H1 (cell line): ENCODE results near the gene SRI. TPM values are rescaled to one million over a fixed set of nuclear protein-coding genes. Genes with fewer than 3 reads are reported as not detected.

Experiments
- CEBPB ChIP-seq: IDR thresholded peaks from 2 replicates; pipeline ENCODE4 v1.6.1; 2012; ENCODE audit warnings: low read depth, low read length
- CREB1 ChIP-seq: IDR thresholded peaks from 2 replicates; pipeline ENCODE4 v1.6.1; 2012; ENCODE audit warnings: inconsistent platforms
- GABPA ChIP-seq: IDR thresholded peaks from 2 replicates; pipeline ENCODE4 v1.6.1; 2011; ENCODE audit warnings: mild to moderate bottlenecking, low read length, moderate library complexity, borderline replicate concordance; ENCODE audit not compliant: insufficient read depth
- GTF2F1 ChIP-seq: IDR thresholded peaks from 2 replicates; pipeline ENCODE4 v1.6.1; 2012; ENCODE audit warnings: low read depth, low read length, improper control_type of control experiment, borderline replicate concordance
- HDAC2 ChIP-seq, 2 experiments: fragments of 300-600 bp in 1 of 2; sonication (generic) in 1 of 2; IDR thresholded peaks; 2 replicates each; pipeline ENCODE4 v1.6.1; 2011 to 2012; ENCODE audit warnings: low read depth in 2 of 2, low read length in 2 of 2, mild to moderate bottlenecking in 2 of 2, moderate library complexity in 2 of 2, borderline replicate concordance in 1 of 2, inconsistent platforms in 1 of 2
- HDAC6 ChIP-seq: IDR thresholded peaks from one replicate; pipeline ENCODE4 v1.7.1; 2012; ENCODE audit warnings: low read depth, mild to moderate bottlenecking, inconsistent platforms, low read length, moderate library complexity
- JUND ChIP-seq: IDR thresholded peaks from 2 replicates; pipeline ENCODE4 v1.6.1; 2011; ENCODE audit warnings: mild to moderate bottlenecking, improper control_type of control experiment, low read length
- PHF8 ChIP-seq: fragments of 200-600 bp; sonication (generic); conservative IDR thresholded peaks from 2 replicates; pipeline ENCODE4 v1.7.1; 2012; ENCODE audit warnings: low read depth, mild to moderate bottlenecking, inconsistent platforms, low read length, moderate library complexity
- TAF7 ChIP-seq: optimal IDR thresholded peaks from 2 replicates; pipeline ENCODE3; 2011; ENCODE audit warnings: low read depth, mild to moderate bottlenecking, inconsistent platforms, low read length, moderate library complexity, borderline replicate concordance
- TBP ChIP-seq: IDR thresholded peaks from 2 replicates; pipeline ENCODE4 v1.6.1; 2011; ENCODE audit warnings: low read depth, low read length, improper control_type of control experiment
- TCF12 ChIP-seq: IDR thresholded peaks from 2 replicates; pipeline ENCODE4 v1.6.1; 2011; ENCODE audit warnings: low read depth, mild to moderate bottlenecking, low read length
- YY1 ChIP-seq: IDR thresholded peaks from 2 replicates; pipeline ENCODE4 v1.6.1; 2011; ENCODE audit warnings: low read depth, mild to moderate bottlenecking, low read length
- polyA plus RNA-seq, 7 experiments: library from polyadenylated mRNA; depleted of rRNA in 3 of 7; stranded (reverse) in 5 of 7; unstranded in 2 of 7; fragments of >200 nt in 5 of 7; fragments of 200-250 nt in 2 of 7; gene quantifications; 1 replicate in 5 of 7; 2 replicates in 1 of 7; 4 replicates in 1 of 7; pipeline versions ENCODE4 v1.2.1 to v1.2.3, GENCODE V29; 2011 to 2013; ENCODE audit warnings: missing spikeins in 2 of 7, mixed read lengths in 2 of 7
- total RNA-seq: library from RNA; stranded (reverse); fragmentation: NEBNext Ultra II Directional; extraction: Animal tissue kit (Norgen Biotek cat#: 25700); gene quantifications from 2 replicates; pipeline ENCODE4 v1.2.1, GENCODE V29; 2021
- TF ChIP-seq, protein P1 (sequence below): fragments of 300-600 bp; sonication (generic); IDR thresholded peaks from 2 replicates; pipeline ENCODE4 v1.7.1; 2012; ENCODE audit warnings: low read length, moderate library complexity, mild to moderate bottlenecking, inconsistent platforms; ENCODE audit not compliant: insufficient replicate concordance

SRI gene
- total and polyA plus RNA-seq, 2 of the 8 experiments (the other 6 are each of a cell fraction or from before 2014, with no cell fraction given) = 118 to 170 TPM

DNA sequence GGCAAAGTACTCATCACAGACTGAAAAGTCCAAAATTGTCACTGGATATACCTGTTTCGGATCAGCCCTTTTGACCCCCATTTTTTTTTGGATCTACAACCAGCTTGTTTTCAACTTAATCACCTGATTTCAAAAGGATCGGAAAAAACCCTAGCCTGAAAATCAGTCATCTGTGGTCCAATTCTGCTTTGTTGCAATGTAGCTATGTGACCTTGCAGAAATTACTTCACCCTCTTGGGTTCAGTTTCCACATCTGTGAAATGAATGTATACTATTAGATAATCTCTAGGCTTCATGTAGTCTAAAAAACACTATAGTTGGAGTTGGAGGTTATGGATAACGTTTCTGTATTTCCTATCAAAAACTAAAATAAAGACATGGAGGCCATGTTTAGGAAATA is 49.7 kb upstream of the SRI start (continued):
- TF ChIP-seq, protein P1, sequence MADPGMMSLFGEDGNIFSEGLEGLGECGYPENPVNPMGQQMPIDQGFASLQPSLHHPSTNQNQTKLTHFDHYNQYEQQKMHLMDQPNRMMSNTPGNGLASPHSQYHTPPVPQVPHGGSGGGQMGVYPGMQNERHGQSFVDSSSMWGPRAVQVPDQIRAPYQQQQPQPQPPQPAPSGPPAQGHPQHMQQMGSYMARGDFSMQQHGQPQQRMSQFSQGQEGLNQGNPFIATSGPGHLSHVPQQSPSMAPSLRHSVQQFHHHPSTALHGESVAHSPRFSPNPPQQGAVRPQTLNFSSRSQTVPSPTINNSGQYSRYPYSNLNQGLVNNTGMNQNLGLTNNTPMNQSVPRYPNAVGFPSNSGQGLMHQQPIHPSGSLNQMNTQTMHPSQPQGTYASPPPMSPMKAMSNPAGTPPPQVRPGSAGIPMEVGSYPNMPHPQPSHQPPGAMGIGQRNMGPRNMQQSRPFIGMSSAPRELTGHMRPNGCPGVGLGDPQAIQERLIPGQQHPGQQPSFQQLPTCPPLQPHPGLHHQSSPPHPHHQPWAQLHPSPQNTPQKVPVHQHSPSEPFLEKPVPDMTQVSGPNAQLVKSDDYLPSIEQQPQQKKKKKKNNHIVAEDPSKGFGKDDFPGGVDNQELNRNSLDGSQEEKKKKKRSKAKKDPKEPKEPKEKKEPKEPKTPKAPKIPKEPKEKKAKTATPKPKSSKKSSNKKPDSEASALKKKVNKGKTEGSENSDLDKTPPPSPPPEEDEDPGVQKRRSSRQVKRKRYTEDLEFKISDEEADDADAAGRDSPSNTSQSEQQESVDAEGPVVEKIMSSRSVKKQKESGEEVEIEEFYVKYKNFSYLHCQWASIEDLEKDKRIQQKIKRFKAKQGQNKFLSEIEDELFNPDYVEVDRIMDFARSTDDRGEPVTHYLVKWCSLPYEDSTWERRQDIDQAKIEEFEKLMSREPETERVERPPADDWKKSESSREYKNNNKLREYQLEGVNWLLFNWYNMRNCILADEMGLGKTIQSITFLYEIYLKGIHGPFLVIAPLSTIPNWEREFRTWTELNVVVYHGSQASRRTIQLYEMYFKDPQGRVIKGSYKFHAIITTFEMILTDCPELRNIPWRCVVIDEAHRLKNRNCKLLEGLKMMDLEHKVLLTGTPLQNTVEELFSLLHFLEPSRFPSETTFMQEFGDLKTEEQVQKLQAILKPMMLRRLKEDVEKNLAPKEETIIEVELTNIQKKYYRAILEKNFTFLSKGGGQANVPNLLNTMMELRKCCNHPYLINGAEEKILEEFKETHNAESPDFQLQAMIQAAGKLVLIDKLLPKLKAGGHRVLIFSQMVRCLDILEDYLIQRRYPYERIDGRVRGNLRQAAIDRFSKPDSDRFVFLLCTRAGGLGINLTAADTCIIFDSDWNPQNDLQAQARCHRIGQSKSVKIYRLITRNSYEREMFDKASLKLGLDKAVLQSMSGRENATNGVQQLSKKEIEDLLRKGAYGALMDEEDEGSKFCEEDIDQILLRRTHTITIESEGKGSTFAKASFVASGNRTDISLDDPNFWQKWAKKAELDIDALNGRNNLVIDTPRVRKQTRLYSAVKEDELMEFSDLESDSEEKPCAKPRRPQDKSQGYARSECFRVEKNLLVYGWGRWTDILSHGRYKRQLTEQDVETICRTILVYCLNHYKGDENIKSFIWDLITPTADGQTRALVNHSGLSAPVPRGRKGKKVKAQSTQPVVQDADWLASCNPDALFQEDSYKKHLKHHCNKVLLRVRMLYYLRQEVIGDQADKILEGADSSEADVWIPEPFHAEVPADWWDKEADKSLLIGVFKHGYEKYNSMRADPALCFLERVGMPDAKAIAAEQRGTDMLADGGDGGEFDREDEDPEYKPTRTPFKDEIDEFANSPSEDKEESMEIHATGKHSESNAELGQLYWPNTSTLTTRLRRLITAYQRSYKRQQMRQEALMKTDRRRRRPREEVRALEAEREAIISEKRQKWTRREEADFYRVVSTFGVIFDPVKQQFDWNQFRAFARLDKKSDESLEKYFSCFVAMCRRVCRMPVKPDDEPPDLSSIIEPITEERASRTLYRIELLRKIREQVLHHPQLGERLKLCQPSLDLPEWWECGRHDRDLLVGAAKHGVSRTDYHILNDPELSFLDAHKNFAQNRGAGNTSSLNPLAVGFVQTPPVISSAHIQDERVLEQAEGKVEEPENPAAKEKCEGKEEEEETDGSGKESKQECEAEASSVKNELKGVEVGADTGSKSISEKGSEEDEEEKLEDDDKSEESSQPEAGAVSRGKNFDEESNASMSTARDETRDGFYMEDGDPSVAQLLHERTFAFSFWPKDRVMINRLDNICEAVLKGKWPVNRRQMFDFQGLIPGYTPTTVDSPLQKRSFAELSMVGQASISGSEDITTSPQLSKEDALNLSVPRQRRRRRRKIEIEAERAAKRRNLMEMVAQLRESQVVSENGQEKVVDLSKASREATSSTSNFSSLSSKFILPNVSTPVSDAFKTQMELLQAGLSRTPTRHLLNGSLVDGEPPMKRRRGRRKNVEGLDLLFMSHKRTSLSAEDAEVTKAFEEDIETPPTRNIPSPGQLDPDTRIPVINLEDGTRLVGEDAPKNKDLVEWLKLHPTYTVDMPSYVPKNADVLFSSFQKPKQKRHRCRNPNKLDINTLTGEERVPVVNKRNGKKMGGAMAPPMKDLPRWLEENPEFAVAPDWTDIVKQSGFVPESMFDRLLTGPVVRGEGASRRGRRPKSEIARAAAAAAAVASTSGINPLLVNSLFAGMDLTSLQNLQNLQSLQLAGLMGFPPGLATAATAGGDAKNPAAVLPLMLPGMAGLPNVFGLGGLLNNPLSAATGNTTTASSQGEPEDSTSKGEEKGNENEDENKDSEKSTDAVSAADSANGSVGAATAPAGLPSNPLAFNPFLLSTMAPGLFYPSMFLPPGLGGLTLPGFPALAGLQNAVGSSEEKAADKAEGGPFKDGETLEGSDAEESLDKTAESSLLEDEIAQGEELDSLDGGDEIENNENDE = no peak
- TF ChIP-seq CREB1 (no peak), HDAC2 (IDR thresholded peaks at IDR 0.05; ENCODE audit: borderline replicate concordance in 1 of 2, low read depth in 2 of 2, low read length in 2 of 2) (no peak), PHF8 (no peak), TAF7 (no peak), TCF12 (no peak), TBP (no peak), YY1 (no peak), CEBPB (no peak), HDAC6 (no peak), JUND (no peak), GABPA (no peak), GTF2F1 (no peak)
